H1 (cell line): ENCODE results near the gene ETV2. TPM values are rescaled to one million over a fixed set of nuclear protein-coding genes. Genes with fewer than 3 reads are reported as not detected.
A peak's percentile ranks its signal among the peaks of the same experiment; 100 is the strongest.

Experiments used
- ASH2L ChIP-seq: fragments of 200-600, 300-600 bp; sonication (generic); IDR thresholded peaks from one replicate; pipeline ENCODE4 v1.7.1; 2017; ENCODE audit warnings: low read length
- CBX5 ChIP-seq: fragments of 300-800, 300-1000 bp; sonication (generic); IDR thresholded peaks from 2 replicates; pipeline ENCODE4 v1.7.1; 2016; ENCODE audit warnings: antibody characterized with exemption, low read length, low read depth
- EGR1 ChIP-seq: IDR thresholded peaks from 2 replicates; pipeline ENCODE4 v1.6.1; 2011; ENCODE audit warnings: low read depth, low read length, borderline replicate concordance
- MAFK ChIP-seq: IDR thresholded peaks from 2 replicates; pipeline ENCODE4 v1.6.1; 2012; ENCODE audit warnings: low read depth, mild to moderate bottlenecking, improper control_type of control experiment, low read length
- MAX ChIP-seq: IDR thresholded peaks from 2 replicates; pipeline ENCODE4 v1.6.1; 2012; ENCODE audit warnings: inconsistent platforms
- PHF8 ChIP-seq: fragments of 200-600 bp; sonication (generic); conservative IDR thresholded peaks from 2 replicates; pipeline ENCODE4 v1.7.1; 2012; ENCODE audit warnings: low read depth, mild to moderate bottlenecking, inconsistent platforms, low read length, moderate library complexity
- SUZ12 ChIP-seq: fragments of 200-600 bp; sonication (generic); IDR thresholded peaks from 2 replicates; pipeline ENCODE4 v1.6.1; 2012; ENCODE audit warnings: mild to moderate bottlenecking, inconsistent platforms, low read length, moderate library complexity, mixed read lengths
- TEAD4 ChIP-seq: IDR thresholded peaks from 2 replicates; pipeline ENCODE4 v1.6.1; 2012; ENCODE audit warnings: low read depth, low read length, inconsistent platforms, mixed read lengths
- polyA plus RNA-seq, 7 experiments: library from polyadenylated mRNA; depleted of rRNA in 3 of 7; stranded (reverse) in 5 of 7; unstranded in 2 of 7; fragments of >200 nt in 5 of 7; fragments of 200-250 nt in 2 of 7; gene quantifications; 1 replicate in 5 of 7; 2 replicates in 1 of 7; 4 replicates in 1 of 7; pipeline versions ENCODE4 v1.2.1 to v1.2.3, GENCODE V29; 2011 to 2013; ENCODE audit warnings: missing spikeins in 2 of 7, mixed read lengths in 2 of 7
- total RNA-seq: library from RNA; stranded (reverse); fragmentation: NEBNext Ultra II Directional; extraction: Animal tissue kit (Norgen Biotek cat#: 25700); gene quantifications from 2 replicates; pipeline ENCODE4 v1.2.1, GENCODE V29; 2021

The ETV2 gene
- total and polyA plus RNA-seq, 2 of the 8 experiments (the other 6 are each of a cell fraction or from before 2014, with no cell fraction given) = 0.88 to 1.3 TPM

DNA sequence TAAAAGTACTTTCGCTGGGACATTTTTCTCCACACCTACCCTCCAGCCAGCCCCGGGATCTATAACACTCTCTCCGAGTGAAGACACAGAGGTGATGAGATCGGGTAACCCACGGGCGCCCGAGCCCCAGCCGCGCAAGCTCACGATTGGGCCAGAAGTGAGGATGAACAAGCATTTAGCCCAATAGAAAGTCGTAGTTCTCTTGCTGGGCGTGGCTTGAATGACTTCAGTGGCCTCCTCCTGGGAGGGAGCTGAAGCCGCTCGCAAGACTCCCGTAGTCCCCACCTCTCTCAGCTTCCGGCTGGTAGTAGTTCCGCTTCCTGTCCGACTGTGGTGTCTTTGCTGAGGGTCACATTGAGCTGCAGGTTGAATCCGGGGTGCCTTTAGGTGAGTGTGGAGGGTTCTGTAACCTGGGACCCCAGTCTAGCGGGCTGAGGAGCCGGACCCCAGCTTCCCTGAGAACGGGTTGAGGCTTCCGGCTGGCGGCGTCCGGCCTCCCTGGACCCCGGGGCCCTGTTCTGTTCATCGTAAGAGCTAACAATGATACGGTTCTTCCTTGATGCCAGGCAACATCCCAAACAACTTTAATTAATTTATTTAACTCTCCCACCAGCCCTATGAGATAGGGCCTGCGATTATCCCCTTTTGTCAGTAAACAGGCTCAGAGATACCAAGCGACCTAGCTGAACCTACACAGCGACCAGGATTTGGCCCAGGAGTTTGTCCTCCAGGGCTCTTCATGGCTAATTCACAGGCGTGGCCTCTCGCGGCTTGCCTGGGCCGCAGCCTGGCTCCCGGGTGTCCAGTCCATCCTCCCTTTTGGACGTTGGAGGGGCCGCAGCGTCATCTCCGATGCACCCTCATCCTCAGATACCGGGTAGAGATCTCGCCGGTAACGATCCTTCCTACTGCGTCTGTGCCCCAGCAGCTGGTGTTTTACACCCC lies 6.7 kb downstream of the ETV2 start, which contains the start of gene COX6B1 (continued):
- TF ChIP-seq EGR1 (no peak), MAFK (no peak), ASH2L (no peak), CBX5 (no peak), SUZ12 (no peak), PHF8 (0 out of 2 replicates have a peak, but pooled peaks have one; percentile 57), TEAD4 (no peak), MAX (no peak)
